GM12892 (cell line): Measurements from ENCODE around the gene ACAD9.

ENCODE experiments used
- POLR2A ChIP-seq: IDR thresholded peaks from 2 replicates; pipeline ENCODE4 v1.6.1; 2011; ENCODE audit warnings: low read depth, low read length, control low read depth
- TAF1 ChIP-seq: IDR thresholded peaks from 2 replicates; pipeline ENCODE4 v1.6.1; 2011; ENCODE audit warnings: low read depth, mild to moderate bottlenecking, control low read depth, low read length, borderline replicate concordance

GRCh38 chr3:128882719-128883118 lies 3.3 kb downstream of the ACAD9 start:
- TF ChIP-seq POLR2A (no peak), TAF1 (no peak)
